GM23338 (cell line): ENCODE results near the gene ROBO1. TPM values are rescaled to one million over a fixed set of nuclear protein-coding genes. Genes with fewer than 3 reads are reported as not detected.

ENCODE experiments used
- ATAC-seq: fragments of 200-7000 bp; cut with Tn5 transposase; 3 replicates; pipeline ENCODE4 v1.9.1; 2020
- DNase-seq: peaks from one replicate; pipeline ENCODE4 v3.0.0-alpha.2; 2015; ENCODE audit warnings: low spot score
- H2AFZ ChIP-seq: fragments of 200-600 bp; sonication (generic); 2 replicates; pipeline ENCODE4 v1.8.0; 2016; ENCODE audit warnings: antibody characterized with exemption, mild to moderate bottlenecking, moderate library complexity
- H3F3A ChIP-seq: fragments of 200-600 bp; sonication (generic); replicated peaks from 2 replicates; pipeline ENCODE4 v1.8.0; 2017; ENCODE audit warnings: antibody characterized with exemption, mixed run types, low read depth
- H3K27ac ChIP-seq: fragments of 200-600 bp; sonication (generic); 2 replicates; pipeline ENCODE4 v1.6.1; 2016; ENCODE audit warnings: low read depth
- H3K27me3 ChIP-seq: fragments of 200-600 bp; sonication (generic); 2 replicates; pipeline ENCODE4 v1.8.0; 2016; ENCODE audit warnings: mild to moderate bottlenecking, mixed run types, moderate library complexity; ENCODE audit not compliant: insufficient read depth
- H3K36me3 ChIP-seq: fragments of 200-600 bp; sonication (generic); 2 replicates; pipeline ENCODE4 v1.8.0; 2016; ENCODE audit warnings: mild to moderate bottlenecking; ENCODE audit not compliant: insufficient read depth
- H3K4me1 ChIP-seq: fragments of 200-600 bp; sonication (generic); 2 replicates; pipeline ENCODE4 v1.8.0; 2016; ENCODE audit warnings: mild to moderate bottlenecking, moderate library complexity; ENCODE audit not compliant: insufficient read depth
- H3K4me2 ChIP-seq: fragments of 200-600 bp; sonication (generic); 2 replicates; pipeline ENCODE4 v1.7.1; 2017; ENCODE audit warnings: mixed run types
- H3K4me3 ChIP-seq: fragments of 200-600 bp; sonication (generic); 2 replicates; pipeline ENCODE4 v1.6.1; 2016; ENCODE audit warnings: mixed run types
- H3K79me2 ChIP-seq: fragments of 200-600 bp; sonication (generic); replicated peaks from 2 replicates; pipeline ENCODE4 v1.8.0; 2017; ENCODE audit warnings: mild to moderate bottlenecking; ENCODE audit not compliant: insufficient read depth
- H3K9me2 ChIP-seq: fragments of 200-600 bp; sonication (generic); 2 replicates; pipeline ENCODE4 v1.8.0; 2017; ENCODE audit not compliant: insufficient read depth
- H4K20me1 ChIP-seq: fragments of 200-600 bp; sonication (generic); replicated peaks from 2 replicates; pipeline ENCODE4 v1.8.0; 2017; ENCODE audit warnings: mild to moderate bottlenecking; ENCODE audit not compliant: insufficient read depth
- H3K27ac Mint-ChIP-seq: 2 replicates; pipeline ENCODE4 v1.8.0; 2020; ENCODE audit warnings: inconsistent platforms, mild to moderate bottlenecking, moderate library complexity, mixed read lengths
- H3K27me3 Mint-ChIP-seq: 3 replicates; pipeline ENCODE4 v1.8.0; 2022; ENCODE audit warnings: low read depth, mild to moderate bottlenecking, moderate library complexity, mixed read lengths, inconsistent platforms; ENCODE audit not compliant: insufficient read depth, poor library complexity
- H3K36me3 Mint-ChIP-seq: 3 replicates; pipeline ENCODE4 v1.8.0; 2021; ENCODE audit warnings: low read depth, mild to moderate bottlenecking, inconsistent platforms, moderate library complexity, mixed read lengths
- H3K4me1 Mint-ChIP-seq: 3 replicates; pipeline ENCODE4 v1.8.0; 2020; ENCODE audit warnings: mild to moderate bottlenecking, inconsistent platforms, mixed read lengths
- H3K4me3 Mint-ChIP-seq: 3 replicates; pipeline ENCODE4 v1.8.0; 2021; ENCODE audit warnings: moderate library complexity, mild to moderate bottlenecking, inconsistent platforms, mixed read lengths
- H3K9me3 Mint-ChIP-seq: 3 replicates; pipeline ENCODE4 v1.8.0; 2020; ENCODE audit warnings: moderate library complexity, mild to moderate bottlenecking, inconsistent platforms, mixed read lengths
- CREB1 ChIP-seq: fragments of 250-450 bp; sonication (Bioruptor Pico); IDR thresholded peaks from 2 replicates; pipeline ENCODE4 v1.5.0; 2020; ENCODE audit warnings: low read depth, mild to moderate bottlenecking, moderate library complexity
- EZH2 ChIP-seq: fragments of 200-600 bp; sonication (generic); IDR thresholded peaks from one replicate; pipeline ENCODE4 v1.8.0; 2017; ENCODE audit warnings: antibody characterized with exemption, mild to moderate bottlenecking, low read depth; ENCODE audit not compliant: unreplicated experiment
- JUNB ChIP-seq: IDR thresholded peaks from one replicate; pipeline ENCODE4 v1.6.1; 2016; ENCODE audit warnings: antibody characterized with exemption; ENCODE audit not compliant: unreplicated experiment
- POLR2AphosphoS5 ChIP-seq: IDR thresholded peaks from 2 replicates; pipeline ENCODE4 v1.6.1; 2016; ENCODE audit warnings: antibody characterized with exemption, low read depth
- STAT1 ChIP-seq: IDR thresholded peaks from one replicate; pipeline ENCODE4 v1.6.1; 2016; ENCODE audit warnings: antibody characterized with exemption; ENCODE audit not compliant: unreplicated experiment
- ZNF114 ChIP-seq: fragments of 250-450 bp; sonication (Bioruptor Pico); IDR thresholded peaks from 2 replicates; pipeline ENCODE4 v1.5.0; 2020; ENCODE audit warnings: mild to moderate bottlenecking, moderate library complexity
- polyA plus RNA-seq: library from polyadenylated mRNA; unstranded; fragments of >200 nt; fragmentation: Nextera tagmentation; extraction: Ambion mirVana; gene quantifications from 2 replicates; pipeline ENCODE4 v1.2.1, GENCODE V29; 2016
- total RNA-seq: library from RNA; depleted of rRNA; stranded (reverse); fragments of >200 nt; shearing (Covaris generic); gene quantifications from 2 replicates; pipeline ENCODE4 v1.2.3, GENCODE V29; 2014
- TF ChIP-seq, protein P1 (sequence below): fragments of 250-450 bp; sonication (Bioruptor Pico); IDR thresholded peaks from 2 replicates; pipeline ENCODE4 v1.5.0; 2020; ENCODE audit warnings: mild to moderate bottlenecking, moderate library complexity
- TF ChIP-seq, protein P2 (sequence below): IDR thresholded peaks from 2 replicates; pipeline ENCODE4 v1.6.1; 2016; ENCODE audit warnings: antibody characterized with exemption

ROBO1 gene
- total and polyA plus RNA-seq, 2 experiments from 2014 or later, result 19.2 to 78.3 TPM

GRCh38 chr3:79809106-79809505, 41.3 kb upstream of the ROBO1 start:
- H3K79me2 ChIP-seq, result no peaks in the 10 kb centered on the region
- H3K4me2 ChIP-seq, result no peak overlapping the region
- H4K20me1 ChIP-seq, result no peaks in the 10 kb centered on the region
- no peak overlapping the region for H2AFZ ChIP-seq
- H3K9me3 Mint-ChIP-seq, result no peaks in the 10 kb centered on the region
- TF ChIP-seq, protein P1, sequence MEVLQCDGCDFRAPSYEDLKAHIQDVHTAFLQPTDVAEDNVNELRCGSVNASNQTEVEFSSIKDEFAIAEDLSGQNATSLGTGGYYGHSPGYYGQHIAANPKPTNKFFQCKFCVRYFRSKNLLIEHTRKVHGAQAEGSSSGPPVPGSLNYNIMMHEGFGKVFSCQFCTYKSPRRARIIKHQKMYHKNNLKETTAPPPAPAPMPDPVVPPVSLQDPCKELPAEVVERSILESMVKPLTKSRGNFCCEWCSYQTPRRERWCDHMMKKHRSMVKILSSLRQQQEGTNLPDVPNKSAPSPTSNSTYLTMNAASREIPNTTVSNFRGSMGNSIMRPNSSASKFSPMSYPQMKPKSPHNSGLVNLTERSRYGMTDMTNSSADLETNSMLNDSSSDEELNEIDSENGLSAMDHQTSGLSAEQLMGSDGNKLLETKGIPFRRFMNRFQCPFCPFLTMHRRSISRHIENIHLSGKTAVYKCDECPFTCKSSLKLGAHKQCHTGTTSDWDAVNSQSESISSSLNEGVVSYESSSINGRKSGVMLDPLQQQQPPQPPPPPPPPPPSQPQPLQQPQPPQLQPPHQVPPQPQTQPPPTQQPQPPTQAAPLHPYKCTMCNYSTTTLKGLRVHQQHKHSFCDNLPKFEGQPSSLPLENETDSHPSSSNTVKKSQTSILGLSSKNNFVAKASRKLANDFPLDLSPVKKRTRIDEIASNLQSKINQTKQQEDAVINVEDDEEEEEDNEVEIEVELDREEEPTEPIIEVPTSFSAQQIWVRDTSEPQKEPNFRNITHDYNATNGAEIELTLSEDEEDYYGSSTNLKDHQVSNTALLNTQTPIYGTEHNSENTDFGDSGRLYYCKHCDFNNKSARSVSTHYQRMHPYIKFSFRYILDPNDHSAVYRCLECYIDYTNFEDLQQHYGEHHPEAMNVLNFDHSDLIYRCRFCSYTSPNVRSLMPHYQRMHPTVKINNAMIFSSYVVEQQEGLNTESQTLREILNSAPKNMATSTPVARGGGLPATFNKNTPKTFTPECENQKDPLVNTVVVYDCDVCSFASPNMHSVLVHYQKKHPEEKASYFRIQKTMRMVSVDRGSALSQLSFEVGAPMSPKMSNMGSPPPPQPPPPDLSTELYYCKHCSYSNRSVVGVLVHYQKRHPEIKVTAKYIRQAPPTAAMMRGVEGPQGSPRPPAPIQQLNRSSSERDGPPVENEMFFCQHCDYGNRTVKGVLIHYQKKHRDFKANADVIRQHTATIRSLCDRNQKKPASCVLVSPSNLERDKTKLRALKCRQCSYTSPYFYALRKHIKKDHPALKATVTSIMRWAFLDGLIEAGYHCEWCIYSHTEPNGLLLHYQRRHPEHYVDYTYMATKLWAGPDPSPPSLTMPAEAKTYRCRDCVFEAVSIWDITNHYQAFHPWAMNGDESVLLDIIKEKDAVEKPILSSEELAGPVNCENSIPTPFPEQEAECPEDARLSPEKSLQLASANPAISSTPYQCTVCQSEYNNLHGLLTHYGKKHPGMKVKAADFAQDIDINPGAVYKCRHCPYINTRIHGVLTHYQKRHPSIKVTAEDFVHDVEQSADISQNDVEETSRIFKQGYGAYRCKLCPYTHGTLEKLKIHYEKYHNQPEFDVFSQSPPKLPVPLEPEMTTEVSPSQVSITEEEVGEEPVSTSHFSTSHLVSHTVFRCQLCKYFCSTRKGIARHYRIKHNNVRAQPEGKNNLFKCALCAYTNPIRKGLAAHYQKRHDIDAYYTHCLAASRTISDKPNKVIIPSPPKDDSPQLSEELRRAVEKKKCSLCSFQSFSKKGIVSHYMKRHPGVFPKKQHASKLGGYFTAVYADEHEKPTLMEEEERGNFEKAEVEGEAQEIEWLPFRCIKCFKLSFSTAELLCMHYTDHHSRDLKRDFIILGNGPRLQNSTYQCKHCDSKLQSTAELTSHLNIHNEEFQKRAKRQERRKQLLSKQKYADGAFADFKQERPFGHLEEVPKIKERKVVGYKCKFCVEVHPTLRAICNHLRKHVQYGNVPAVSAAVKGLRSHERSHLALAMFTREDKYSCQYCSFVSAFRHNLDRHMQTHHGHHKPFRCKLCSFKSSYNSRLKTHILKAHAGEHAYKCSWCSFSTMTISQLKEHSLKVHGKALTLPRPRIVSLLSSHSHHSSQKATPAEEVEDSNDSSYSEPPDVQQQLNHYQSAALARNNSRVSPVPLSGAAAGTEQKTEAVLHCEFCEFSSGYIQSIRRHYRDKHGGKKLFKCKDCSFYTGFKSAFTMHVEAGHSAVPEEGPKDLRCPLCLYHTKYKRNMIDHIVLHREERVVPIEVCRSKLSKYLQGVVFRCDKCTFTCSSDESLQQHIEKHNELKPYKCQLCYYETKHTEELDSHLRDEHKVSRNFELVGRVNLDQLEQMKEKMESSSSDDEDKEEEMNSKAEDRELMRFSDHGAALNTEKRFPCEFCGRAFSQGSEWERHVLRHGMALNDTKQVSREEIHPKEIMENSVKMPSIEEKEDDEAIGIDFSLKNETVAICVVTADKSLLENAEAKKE (CRISPR knock-in tag), result no peak
- TF ChIP-seq CREB1 (CRISPR knock-in tag) (no peak), JUNB (no peak), STAT1 (no peak), POLR2AphosphoS5 (no peak), EZH2 (no peak), ZNF114 (no peak)
- TF ChIP-seq, protein P2, sequence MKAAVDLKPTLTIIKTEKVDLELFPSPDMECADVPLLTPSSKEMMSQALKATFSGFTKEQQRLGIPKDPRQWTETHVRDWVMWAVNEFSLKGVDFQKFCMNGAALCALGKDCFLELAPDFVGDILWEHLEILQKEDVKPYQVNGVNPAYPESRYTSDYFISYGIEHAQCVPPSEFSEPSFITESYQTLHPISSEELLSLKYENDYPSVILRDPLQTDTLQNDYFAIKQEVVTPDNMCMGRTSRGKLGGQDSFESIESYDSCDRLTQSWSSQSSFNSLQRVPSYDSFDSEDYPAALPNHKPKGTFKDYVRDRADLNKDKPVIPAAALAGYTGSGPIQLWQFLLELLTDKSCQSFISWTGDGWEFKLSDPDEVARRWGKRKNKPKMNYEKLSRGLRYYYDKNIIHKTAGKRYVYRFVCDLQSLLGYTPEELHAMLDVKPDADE, result no peak
- ATAC-seq (no peak), DNase-seq (no peak)
- H3K4me1 ChIP-seq, result no peaks in the 10 kb centered on the region
- no peaks in the 10 kb centered on the region; the same call in 2 of the 3 replicates for H3K4me1 Mint-ChIP-seq
- H3K27me3 Mint-ChIP-seq, result no peaks in the 10 kb centered on the region
- H3K36me3 ChIP-seq, result no peaks in the 10 kb centered on the region
- H3K27ac ChIP-seq, result no peak overlapping the region
- H3K4me3 ChIP-seq, result no peak overlapping the region
- H3K4me3 Mint-ChIP-seq, result no peak overlapping the region
- H3K9me2 ChIP-seq, result no peaks in the 10 kb centered on the region
- no peaks in the 10 kb centered on the region for H3K36me3 Mint-ChIP-seq
- H3F3A ChIP-seq, result no peaks in the 10 kb centered on the region
- no peaks in the 10 kb centered on the region for H3K27me3 ChIP-seq
- H3K27ac Mint-ChIP-seq, result no peak overlapping the region
